ENCODE results near the gene COL18A1. TPM values are rescaled to one million over a fixed set of nuclear protein-coding genes. Genes with fewer than 3 reads are reported as not detected.
"Not testable (repeated sequence)": the region's sequence is repeated elsewhere in the genome, so short reads cannot be mapped to it uniquely, and the experiment has no call there.

Gene COL18A1
- total RNA-seq, 1 experiment from 2014 or later: 0.11 TPM

- H3K4me2 ChIP-seq (ENCODE audit: low read depth, low read length, poor library complexity, severe bottlenecking): no peak overlapping the region
- H3K79me2 ChIP-seq (ENCODE audit: low read length): no peaks in the 10 kb centered on the region
- H3K27ac ChIP-seq (ENCODE audit: low read length): no peak overlapping the region
- H3K9me2 ChIP-seq (replicated peaks; ENCODE audit: insufficient read depth, low read length): no peaks in the 10 kb centered on the region
- no peaks in the 10 kb centered on the region for H3K4me1 ChIP-seq (ENCODE audit: low read length)
- no peak overlapping the region for H3K4me3 ChIP-seq (ENCODE audit: low read length)
- H2AFZ ChIP-seq (ENCODE audit: low read length): no peak overlapping the region
- no peaks in the 10 kb centered on the region for H3K9me3 ChIP-seq (ENCODE audit: low read length)
- H4K20me1 ChIP-seq (ENCODE audit: insufficient read depth, low read depth, low read length): no peaks in the 10 kb centered on the region
- DNase-seq: no peak
- H3K27me3 ChIP-seq (ENCODE audit: low read length): no peaks in the 10 kb centered on the region
- H3K36me3 ChIP-seq (ENCODE audit: insufficient read depth, low read length): no peaks in the 10 kb centered on the region
- H3K9ac ChIP-seq (ENCODE audit: low read length): no peak overlapping the region
Observed at GRCh38 chr21:45359451-45360217, 45.3 kb upstream of the COL18A1 start.

GRCh38 chr21:45361033-45361997 lies 43.6 kb upstream of the COL18A1 start:
- Histone ChIP-seq H4K20me1 (ENCODE audit: insufficient read depth, low read depth, low read length) (no peaks in the 10 kb centered on the region), H3K9me2 (replicated peaks; ENCODE audit: insufficient read depth, low read length) (no peaks in the 10 kb centered on the region), H3K4me3 (ENCODE audit: low read length) (no peak overlapping the region), H3K36me3 (ENCODE audit: insufficient read depth, low read length) (no peaks in the 10 kb centered on the region), H3K9me3 (ENCODE audit: low read length) (no peaks in the 10 kb centered on the region), H3K27me3 (ENCODE audit: low read length) (no peaks in the 10 kb centered on the region), H3K4me1 (ENCODE audit: low read length) (no peaks in the 10 kb centered on the region), H2AFZ (ENCODE audit: low read length) (no peak overlapping the region), H3K9ac (ENCODE audit: low read length) (no peak overlapping the region), H3K79me2 (ENCODE audit: low read length) (no peaks in the 10 kb centered on the region), H3K27ac (ENCODE audit: low read length) (no peak overlapping the region), H3K4me2 (ENCODE audit: low read depth, low read length, poor library complexity, severe bottlenecking) (no peak overlapping the region)
- no peak for DNase-seq

- Histone ChIP-seq H3K27ac (ENCODE audit: low read length) (no peak overlapping the region), H4K20me1 (ENCODE audit: insufficient read depth, low read depth, low read length) (no peaks in the 10 kb centered on the region), H3K27me3 (ENCODE audit: low read length) (no peaks in the 10 kb centered on the region), H3K9me3 (ENCODE audit: low read length) (no peaks in the 10 kb centered on the region), H3K4me1 (ENCODE audit: low read length) (no peaks in the 10 kb centered on the region), H3K79me2 (ENCODE audit: low read length) (no peaks in the 10 kb centered on the region), H3K4me3 (ENCODE audit: low read length) (no peak overlapping the region), H3K36me3 (ENCODE audit: insufficient read depth, low read length) (no peaks in the 10 kb centered on the region), H3K9ac (ENCODE audit: low read length) (no peak overlapping the region), H3K9me2 (replicated peaks; ENCODE audit: insufficient read depth, low read length) (no peaks in the 10 kb centered on the region), H2AFZ (ENCODE audit: low read length) (no peak overlapping the region), H3K4me2 (ENCODE audit: low read depth, low read length, poor library complexity, severe bottlenecking) (no peak overlapping the region)
- DNase-seq: no peak
Observed at GRCh38 chr21:45362077-45362747, 42.8 kb upstream of the COL18A1 start.

GRCh38 chr21:45362748-45363145 lies 42.2 kb upstream of the COL18A1 start:
- no peaks in the 10 kb centered on the region for H4K20me1 ChIP-seq (ENCODE audit: insufficient read depth, low read depth, low read length)
- no peak overlapping the region for H2AFZ ChIP-seq (ENCODE audit: low read length)
- no peaks in the 10 kb centered on the region for H3K27me3 ChIP-seq (ENCODE audit: low read length)
- no peaks in the 10 kb centered on the region for H3K4me1 ChIP-seq (ENCODE audit: low read length)
- no peak overlapping the region for H3K9ac ChIP-seq (ENCODE audit: low read length)
- no peaks in the 10 kb centered on the region for H3K36me3 ChIP-seq (ENCODE audit: insufficient read depth, low read length)
- H3K79me2 ChIP-seq (ENCODE audit: low read length): no peaks in the 10 kb centered on the region
- no peak overlapping the region for H3K4me2 ChIP-seq (ENCODE audit: low read depth, low read length, poor library complexity, severe bottlenecking)
- no peak overlapping the region for H3K27ac ChIP-seq (ENCODE audit: low read length)
- H3K9me3 ChIP-seq (ENCODE audit: low read length): no peaks in the 10 kb centered on the region
- DNase-seq: no peak
- no peak overlapping the region for H3K4me3 ChIP-seq (ENCODE audit: low read length)
- H3K9me2 ChIP-seq (replicated peaks; ENCODE audit: insufficient read depth, low read length): no peaks in the 10 kb centered on the region

- H2AFZ ChIP-seq (ENCODE audit: low read length); H3K36me3 ChIP-seq (ENCODE audit: insufficient read depth, low read length); H3K4me1 ChIP-seq (ENCODE audit: low read length); H3K27me3 ChIP-seq (ENCODE audit: low read length); H3K9ac ChIP-seq (ENCODE audit: low read length); H3K27ac ChIP-seq (ENCODE audit: low read length); H3K9me2 ChIP-seq (replicated peaks; ENCODE audit: insufficient read depth, low read length); H3K4me3 ChIP-seq (ENCODE audit: low read length); DNase-seq; H3K9me3 ChIP-seq (ENCODE audit: low read length); H3K79me2 ChIP-seq (ENCODE audit: low read length); H4K20me1 ChIP-seq (ENCODE audit: insufficient read depth, low read depth, low read length); H3K4me2 ChIP-seq (ENCODE audit: low read depth, low read length, poor library complexity, severe bottlenecking): not testable (repeated sequence)
Observed at GRCh38 chr21:45363272-45363671, 41.7 kb upstream of the COL18A1 start.

- H4K20me1 ChIP-seq (ENCODE audit: insufficient read depth, low read depth, low read length): no peaks in the 10 kb centered on the region
- no peak for DNase-seq
- H3K9ac ChIP-seq (ENCODE audit: low read length): no peak overlapping the region
- H3K4me1 ChIP-seq (ENCODE audit: low read length): no peaks in the 10 kb centered on the region
- no peak overlapping the region for H3K4me2 ChIP-seq (ENCODE audit: low read depth, low read length, poor library complexity, severe bottlenecking)
- H3K9me2 ChIP-seq (replicated peaks; ENCODE audit: insufficient read depth, low read length): no peaks in the 10 kb centered on the region
- no peaks in the 10 kb centered on the region for H3K9me3 ChIP-seq (ENCODE audit: low read length)
- H3K36me3 ChIP-seq (ENCODE audit: insufficient read depth, low read length): no peaks in the 10 kb centered on the region
- H3K79me2 ChIP-seq (ENCODE audit: low read length): no peaks in the 10 kb centered on the region
- no peak overlapping the region for H3K27ac ChIP-seq (ENCODE audit: low read length)
- H3K4me3 ChIP-seq (ENCODE audit: low read length): no peak overlapping the region
- H2AFZ ChIP-seq (ENCODE audit: low read length): no peak overlapping the region
- no peaks in the 10 kb centered on the region for H3K27me3 ChIP-seq (ENCODE audit: low read length)
Observed at GRCh38 chr21:45363921-45364467, 41.0 kb upstream of the COL18A1 start.

- Histone ChIP-seq H3K4me3 (ENCODE audit: low read length) (no peak overlapping the region), H3K9me3 (ENCODE audit: low read length) (no peaks in the 10 kb centered on the region), H3K4me1 (ENCODE audit: low read length) (no peaks in the 10 kb centered on the region), H3K4me2 (ENCODE audit: low read depth, low read length, poor library complexity, severe bottlenecking) (no peak overlapping the region), H4K20me1 (ENCODE audit: insufficient read depth, low read depth, low read length) (no peaks in the 10 kb centered on the region), H3K27ac (ENCODE audit: low read length) (no peak overlapping the region), H2AFZ (ENCODE audit: low read length) (no peak overlapping the region), H3K36me3 (ENCODE audit: insufficient read depth, low read length) (no peaks in the 10 kb centered on the region), H3K9ac (ENCODE audit: low read length) (no peak overlapping the region), H3K27me3 (ENCODE audit: low read length) (no peaks in the 10 kb centered on the region), H3K79me2 (ENCODE audit: low read length) (no peaks in the 10 kb centered on the region), H3K9me2 (replicated peaks; ENCODE audit: insufficient read depth, low read length) (no peaks in the 10 kb centered on the region)
- DNase-seq: no peak
Observed at GRCh38 chr21:45364468-45365185, 40.3 kb upstream of the COL18A1 start.
